GM23248 (cell line): Measurements from ENCODE around the gene PARD3B.

Source experiments
- EZH2 ChIP-seq: fragments of 200-600 bp; sonication (generic); IDR thresholded peaks from 2 replicates; pipeline ENCODE4 v1.6.1; 2018; ENCODE audit warnings: antibody characterized with exemption, mild to moderate bottlenecking; ENCODE audit not compliant: insufficient read depth, poor library complexity, severe bottlenecking
- EZH2phosphoT487 ChIP-seq: fragments of 200-600 bp; sonication (generic); IDR thresholded peaks from 2 replicates; pipeline ENCODE4 v1.6.1; 2018; ENCODE audit warnings: antibody characterized with exemption, moderate library complexity, mild to moderate bottlenecking, low read depth; ENCODE audit not compliant: insufficient read depth

DNA sequence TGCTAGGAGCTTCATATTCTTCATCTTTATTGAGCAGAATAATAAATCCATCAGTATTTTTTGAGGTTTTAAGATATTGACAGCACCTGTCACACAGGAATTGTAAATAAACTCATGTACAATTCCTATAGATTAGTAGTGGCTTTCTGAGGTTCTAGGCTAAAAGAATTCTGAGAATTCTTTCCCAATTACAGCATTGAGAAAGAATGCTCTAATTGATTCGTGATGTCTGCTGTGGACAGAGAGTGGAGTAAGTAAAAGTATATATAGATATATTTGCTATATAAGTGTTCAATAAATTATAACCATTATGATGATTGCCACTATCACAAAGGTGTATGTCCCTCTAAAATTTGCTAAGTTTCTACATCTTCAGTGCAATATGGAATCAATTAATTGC lies 950.5 kb downstream of the PARD3B start:
- TF ChIP-seq EZH2phosphoT487: no peak
- no peak for TF ChIP-seq EZH2
